HepG2 (cell line): ENCODE measurements around the gene CRHR1. TPM values are rescaled to one million over a fixed set of nuclear protein-coding genes. Genes with fewer than 3 reads are reported as not detected.

Source experiments
- ARHGAP35 ChIP-seq: sonication (generic); formaldehyde crosslinking; IDR thresholded peaks from 2 replicates; pipeline ENCODE4 v1.9.0; 2022; ENCODE audit warnings: mild to moderate bottlenecking, inconsistent platforms, moderate library complexity, missing genetic modification reagents, borderline replicate concordance
- CTCF ChIP-seq: sonication (generic); formaldehyde crosslinking; IDR thresholded peaks from 2 replicates; pipeline ENCODE4 v1.5.0; 2020; ENCODE audit warnings: mild to moderate bottlenecking, missing genetic modification reagents, moderate library complexity
- FOXA3 ChIP-seq: IDR thresholded peaks from 2 replicates; pipeline ENCODE4 v1.6.1; 2016; ENCODE audit warnings: missing genetic modification reagents, missing compliant biosample characterization
- MAFK ChIP-seq, 2 experiments: IDR thresholded peaks in 1 of 2; conservative IDR thresholded peaks in 1 of 2; 2 replicates each; pipeline ENCODE4 v1.6.1; 2011; ENCODE audit warnings: improper control_type of control experiment in 2 of 2, low read length in 2 of 2
- NR2F6 ChIP-seq, 2 experiments: IDR thresholded peaks; 2 replicates each; pipeline ENCODE4 v1.6.1; 2016; ENCODE audit warnings: antibody characterized with exemption in 1 of 2, mild to moderate bottlenecking in 1 of 2
- ONECUT2 ChIP-seq: sonication (generic); formaldehyde crosslinking; IDR thresholded peaks from 2 replicates; pipeline ENCODE4 v1.4.0; 2020; ENCODE audit warnings: missing genetic modification reagents
- PITX1 ChIP-seq: sonication (generic); formaldehyde crosslinking; IDR thresholded peaks from 2 replicates; pipeline ENCODE4 v1.5.1; 2020; ENCODE audit warnings: mild to moderate bottlenecking, missing genetic modification reagents
- SRY ChIP-seq: sonication (generic); formaldehyde crosslinking; IDR thresholded peaks from 2 replicates; pipeline ENCODE4 v1.8.0; 2022; ENCODE audit warnings: mild to moderate bottlenecking, missing genetic modification reagents
- ZFP90 ChIP-seq: sonication (generic); formaldehyde crosslinking; IDR thresholded peaks from 2 replicates; pipeline ENCODE4 v1.8.0; 2022; ENCODE audit warnings: missing genetic modification reagents, mild to moderate bottlenecking, inconsistent platforms, borderline replicate concordance
- ZHX1 ChIP-seq: sonication (generic); formaldehyde crosslinking; IDR thresholded peaks from 2 replicates; pipeline ENCODE4 v1.8.1; 2022; ENCODE audit warnings: low read depth, mild to moderate bottlenecking, missing genetic modification reagents
- ZNF18 ChIP-seq: sonication (generic); formaldehyde crosslinking; IDR thresholded peaks from 2 replicates; pipeline ENCODE4 v1.8.0; 2022; ENCODE audit warnings: mild to moderate bottlenecking, missing genetic modification reagents; ENCODE audit not compliant: insufficient replicate concordance
- ZNF441 ChIP-seq: sonication (generic); formaldehyde crosslinking; IDR thresholded peaks from 2 replicates; pipeline ENCODE4 v1.7.0; 2021; ENCODE audit warnings: missing genetic modification reagents, borderline replicate concordance
- polyA plus RNA-seq, 8 experiments: library from polyadenylated mRNA; depleted of rRNA in 3 of 8; stranded (reverse) in 7 of 8; unstranded in 1 of 8; fragments of >200 nt; fragmentation: Illumina TruSeq in 4 of 8; extraction: Trizol in 4 of 8; gene quantifications; 2 replicates each; pipeline versions ENCODE4 v1.2.1 to v1.2.3, GENCODE V29; 2011 to 2016; ENCODE audit warnings: low read depth in 4 of 8, missing spikeins in 1 of 8, mixed read lengths in 1 of 8; ENCODE audit not compliant: insufficient read depth in 1 of 8
- total RNA-seq, 5 experiments: library from RNA; depleted of rRNA; stranded (reverse); fragments of >200 nt; fragmentation: Illumina TruSeq; extraction: Trizol; gene quantifications; 2 replicates each; pipeline ENCODE4 v1.2.3, GENCODE V29; 2016; ENCODE audit warnings: low read depth in 1 of 5
- TF ChIP-seq, protein P1 (sequence below): sonication (generic); formaldehyde crosslinking; IDR thresholded peaks from 2 replicates; pipeline ENCODE4 v1.9.0; 2022; ENCODE audit warnings: missing genetic modification reagents, mild to moderate bottlenecking, borderline replicate concordance
- TF ChIP-seq, protein P2 (sequence below): sonication (generic); formaldehyde crosslinking; IDR thresholded peaks from 2 replicates; pipeline ENCODE4 v1.5.1; 2020; ENCODE audit warnings: missing genetic modification reagents, mild to moderate bottlenecking, borderline replicate concordance
- TF ChIP-seq, protein P3 (sequence below): sonication (generic); formaldehyde crosslinking; IDR thresholded peaks from 2 replicates; pipeline ENCODE4 v1.4.0; 2020; ENCODE audit warnings: missing genetic modification reagents, low read depth, mild to moderate bottlenecking, borderline replicate concordance

CRHR1 gene
- total and polyA plus RNA-seq, 2 of the 13 experiments (the other 11 are each of a cell fraction or from before 2014, with no cell fraction given) = not detected

DNA sequence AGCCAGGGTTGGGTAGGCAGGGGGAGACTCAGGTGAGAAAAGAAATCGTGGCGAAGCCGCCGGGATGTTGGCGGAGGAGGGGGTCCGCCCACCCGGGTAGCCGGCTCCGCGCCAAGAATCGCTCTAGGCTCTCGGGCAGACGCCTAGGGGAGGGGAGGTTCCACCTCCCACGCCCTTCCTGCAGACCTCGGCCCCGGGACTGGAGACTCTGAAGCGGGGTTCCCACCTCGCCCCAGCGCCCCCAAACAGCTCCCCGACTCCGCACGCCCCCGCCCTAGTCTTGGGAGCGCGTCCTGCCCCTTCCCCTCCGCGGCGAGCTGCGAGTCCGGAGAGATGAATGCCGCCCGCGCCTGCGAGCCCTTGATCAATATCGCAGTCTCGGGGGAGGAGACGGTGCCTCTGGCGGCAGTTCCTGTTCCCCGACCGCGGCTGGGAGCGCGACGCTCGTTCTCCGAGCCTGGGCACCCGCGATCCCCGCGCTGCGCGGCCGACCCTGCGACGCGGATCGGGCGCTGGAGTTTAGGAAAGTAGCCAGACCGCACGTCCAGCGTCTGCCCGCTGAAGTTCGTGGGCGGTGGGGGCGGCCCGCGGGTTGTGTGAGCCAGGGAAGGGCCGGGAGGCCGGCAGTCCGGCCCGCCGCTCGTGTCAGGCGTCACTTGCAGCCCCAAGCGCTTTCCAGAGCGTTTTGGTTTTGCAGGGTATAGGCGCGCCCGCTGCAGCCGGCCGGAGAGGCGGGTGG lies 790 bp downstream of the CRHR1 start (continued):
- TF ChIP-seq, protein P1, sequence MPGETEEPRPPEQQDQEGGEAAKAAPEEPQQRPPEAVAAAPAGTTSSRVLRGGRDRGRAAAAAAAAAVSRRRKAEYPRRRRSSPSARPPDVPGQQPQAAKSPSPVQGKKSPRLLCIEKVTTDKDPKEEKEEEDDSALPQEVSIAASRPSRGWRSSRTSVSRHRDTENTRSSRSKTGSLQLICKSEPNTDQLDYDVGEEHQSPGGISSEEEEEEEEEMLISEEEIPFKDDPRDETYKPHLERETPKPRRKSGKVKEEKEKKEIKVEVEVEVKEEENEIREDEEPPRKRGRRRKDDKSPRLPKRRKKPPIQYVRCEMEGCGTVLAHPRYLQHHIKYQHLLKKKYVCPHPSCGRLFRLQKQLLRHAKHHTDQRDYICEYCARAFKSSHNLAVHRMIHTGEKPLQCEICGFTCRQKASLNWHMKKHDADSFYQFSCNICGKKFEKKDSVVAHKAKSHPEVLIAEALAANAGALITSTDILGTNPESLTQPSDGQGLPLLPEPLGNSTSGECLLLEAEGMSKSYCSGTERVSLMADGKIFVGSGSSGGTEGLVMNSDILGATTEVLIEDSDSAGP (CRISPR knock-in tag) = 0 out of 2 replicates have a peak, but pooled peaks have one; percentile 54
- TF ChIP-seq ZNF441 (CRISPR knock-in tag) (no peak), SRY (peak; percentile 25; the same call in 1 of the 2 replicates), ARHGAP35 (peak; percentile 60; the same call in 1 of the 2 replicates), ZNF18 (peak; percentile 36), NR2F6 (IDR thresholded peaks at IDR 0.05) (no peak), NR2F6 (CRISPR knock-in tag; IDR thresholded peaks at IDR 0.05) (0 out of 2 replicates have a peak, but pooled peaks have one; percentile 11), MAFK (conservative IDR thresholded peaks at IDR 0.05 in 1 of 2, IDR thresholded peaks at IDR 0.05 in 1 of 2; ENCODE audit: low read length in 2 of 2) (no peak), PITX1 (0 out of 2 replicates have a peak, but pooled peaks have one; percentile 42), CTCF (CRISPR knock-in tag) (peak; percentile 45), ONECUT2 (CRISPR knock-in tag) (peak; percentile 57), FOXA3 (0 out of 2 replicates have a peak, but pooled peaks have one; percentile 8), ZFP90 (CRISPR knock-in tag) (peak; percentile 46; the same call in 1 of the 2 replicates), ZHX1 (CRISPR knock-in tag) (no peak)
- TF ChIP-seq, protein P2, sequence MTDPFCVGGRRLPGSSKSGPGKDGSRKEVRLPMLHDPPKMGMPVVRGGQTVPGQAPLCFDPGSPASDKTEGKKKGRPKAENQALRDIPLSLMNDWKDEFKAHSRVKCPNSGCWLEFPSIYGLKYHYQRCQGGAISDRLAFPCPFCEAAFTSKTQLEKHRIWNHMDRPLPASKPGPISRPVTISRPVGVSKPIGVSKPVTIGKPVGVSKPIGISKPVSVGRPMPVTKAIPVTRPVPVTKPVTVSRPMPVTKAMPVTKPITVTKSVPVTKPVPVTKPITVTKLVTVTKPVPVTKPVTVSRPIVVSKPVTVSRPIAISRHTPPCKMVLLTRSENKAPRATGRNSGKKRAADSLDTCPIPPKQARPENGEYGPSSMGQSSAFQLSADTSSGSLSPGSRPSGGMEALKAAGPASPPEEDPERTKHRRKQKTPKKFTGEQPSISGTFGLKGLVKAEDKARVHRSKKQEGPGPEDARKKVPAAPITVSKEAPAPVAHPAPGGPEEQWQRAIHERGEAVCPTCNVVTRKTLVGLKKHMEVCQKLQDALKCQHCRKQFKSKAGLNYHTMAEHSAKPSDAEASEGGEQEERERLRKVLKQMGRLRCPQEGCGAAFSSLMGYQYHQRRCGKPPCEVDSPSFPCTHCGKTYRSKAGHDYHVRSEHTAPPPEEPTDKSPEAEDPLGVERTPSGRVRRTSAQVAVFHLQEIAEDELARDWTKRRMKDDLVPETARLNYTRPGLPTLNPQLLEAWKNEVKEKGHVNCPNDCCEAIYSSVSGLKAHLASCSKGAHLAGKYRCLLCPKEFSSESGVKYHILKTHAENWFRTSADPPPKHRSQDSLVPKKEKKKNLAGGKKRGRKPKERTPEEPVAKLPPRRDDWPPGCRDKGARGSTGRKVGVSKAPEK (CRISPR knock-in tag) = 0 out of 2 replicates have a peak, but pooled peaks have one; percentile 44
- TF ChIP-seq, protein P3, sequence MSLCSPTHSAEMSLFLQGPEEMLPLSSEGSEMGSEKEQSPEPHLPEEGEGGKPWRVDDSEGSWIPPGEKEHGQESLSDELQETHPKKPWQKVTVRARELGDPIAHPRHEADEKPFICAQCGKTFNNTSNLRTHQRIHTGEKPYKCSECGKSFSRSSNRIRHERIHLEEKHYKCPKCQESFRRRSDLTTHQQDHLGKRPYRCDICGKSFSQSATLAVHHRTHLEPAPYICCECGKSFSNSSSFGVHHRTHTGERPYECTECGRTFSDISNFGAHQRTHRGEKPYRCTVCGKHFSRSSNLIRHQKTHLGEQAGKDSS (CRISPR knock-in tag) = no peak
